GM21619 (cell line): Measurements from ENCODE around the gene STPG3.

Experiments
- ATAC-seq: cut with Tn5 transposase; IDR thresholded peaks from one replicate; pipeline ENCODE4 v1.9.1; 2021; ENCODE audit not compliant: unreplicated experiment

Gene STPG3

GRCh38 chr9:137278061-137278701, 27.1 kb downstream of the STPG3 start:
- no peak for ATAC-seq

DNA sequence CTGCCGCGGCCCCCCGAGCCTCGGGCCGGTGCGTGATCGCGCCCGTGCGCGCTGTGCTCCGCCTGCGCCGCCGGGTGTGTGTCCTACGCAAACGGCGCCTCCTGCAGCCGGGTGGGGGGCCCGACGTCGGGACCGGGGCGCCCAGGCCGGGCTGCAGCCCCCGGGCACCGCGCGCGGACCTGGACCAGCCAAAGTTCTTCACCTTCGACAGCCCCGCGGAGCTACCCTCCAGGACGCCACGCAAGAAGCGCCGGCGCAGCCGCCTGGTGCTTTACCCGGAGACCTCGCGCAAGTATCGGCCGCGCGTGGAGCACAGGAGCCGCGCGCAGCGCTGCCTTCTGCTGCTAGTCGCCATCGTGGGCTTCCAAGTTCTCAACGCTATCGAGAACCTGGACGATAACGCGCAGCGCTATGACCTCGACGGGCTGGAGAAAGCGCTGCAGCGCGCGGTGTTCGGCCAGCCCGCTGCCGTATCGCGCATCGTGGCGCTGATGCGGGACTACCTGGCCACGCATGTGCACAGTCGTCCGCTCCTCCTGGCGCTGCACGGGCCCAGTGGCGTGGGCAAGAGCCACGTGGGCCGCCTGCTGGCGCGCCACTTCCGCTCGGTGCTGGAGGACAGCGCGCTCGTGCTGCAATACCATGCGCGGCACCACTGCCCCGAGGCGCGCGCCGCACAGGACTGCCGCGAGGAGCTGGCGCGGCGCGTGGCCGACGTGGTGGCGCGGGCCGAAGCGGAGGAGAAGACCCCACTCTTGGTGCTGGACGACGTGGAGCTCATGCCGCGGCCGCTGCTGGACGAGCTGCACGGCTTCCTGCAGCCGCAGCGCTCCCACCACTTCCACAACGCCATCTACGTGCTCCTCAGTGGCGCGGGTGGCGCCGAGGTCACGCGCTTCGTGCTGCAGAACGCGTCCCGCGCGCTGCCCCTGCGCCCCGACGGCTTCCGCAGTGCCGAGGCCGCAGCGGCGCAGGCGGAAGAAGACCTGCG, 27.9 kb downstream of the STPG3 start:
- no peak for ATAC-seq

DNA sequence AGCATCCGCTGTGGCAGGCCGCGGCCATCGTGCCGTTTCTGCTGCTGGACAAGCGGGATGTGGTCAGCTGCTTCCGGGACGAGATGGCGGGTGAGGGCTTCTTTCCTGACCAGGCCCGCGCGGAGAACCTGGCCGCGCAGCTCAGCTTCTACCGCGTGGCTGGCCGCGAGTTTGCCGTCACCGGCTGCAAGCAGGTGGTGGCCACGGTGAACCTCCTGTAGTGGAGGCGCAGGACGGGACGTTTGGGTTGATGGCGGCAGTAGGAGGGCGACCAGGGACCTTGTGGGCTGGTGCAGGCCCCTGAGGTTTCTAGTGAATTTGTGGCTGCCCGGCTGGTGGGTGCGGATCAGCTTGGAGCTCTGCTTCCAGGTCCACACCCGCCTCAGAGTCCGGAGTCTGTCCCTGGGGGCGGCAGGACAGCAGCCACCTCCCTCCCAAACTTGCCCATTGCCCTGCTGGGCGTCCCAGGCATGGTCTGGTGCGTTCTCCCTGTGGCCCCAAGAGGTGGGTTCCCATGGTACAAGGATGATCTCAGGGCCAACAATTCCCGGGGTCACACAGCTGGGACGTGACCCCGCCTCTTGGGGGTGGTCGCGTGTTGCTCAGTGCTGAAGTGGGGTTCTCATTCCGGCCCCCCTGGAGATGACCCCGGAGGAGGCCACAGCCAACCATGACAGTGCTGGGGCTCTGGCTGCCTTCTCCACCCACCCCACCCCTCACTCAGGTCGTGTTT, 28.8 kb downstream of the STPG3 start:
- ATAC-seq: no peak

GRCh38 chr9:137280474-137281344, 29.6 kb downstream of the STPG3 start:
- ATAC-seq: no peak

GRCh38 chr9:137281345-137282116, 30.4 kb downstream of the STPG3 start:
- ATAC-seq: no peak

DNA sequence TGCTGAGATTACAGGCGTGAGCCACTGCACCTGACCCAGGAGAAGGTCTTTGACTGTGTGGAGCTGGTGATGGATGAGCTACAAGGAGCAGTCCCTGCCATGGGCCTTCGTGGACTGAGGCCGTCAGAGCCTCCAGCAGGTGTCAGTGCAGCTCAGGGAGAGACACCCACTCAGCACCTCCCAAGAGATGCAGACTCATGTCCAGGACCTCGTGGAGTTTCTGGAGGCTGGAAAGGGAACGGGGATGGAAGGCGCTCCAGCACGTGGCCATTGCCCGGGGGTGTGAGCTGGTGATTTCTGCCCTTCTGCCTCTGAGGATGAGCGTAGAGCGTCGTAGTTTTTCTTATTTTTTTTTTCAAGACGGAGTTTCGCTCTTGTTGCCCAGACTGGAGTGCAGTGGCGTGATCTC, 35.9 kb downstream of the STPG3 start:
- ATAC-seq: no peak

DNA sequence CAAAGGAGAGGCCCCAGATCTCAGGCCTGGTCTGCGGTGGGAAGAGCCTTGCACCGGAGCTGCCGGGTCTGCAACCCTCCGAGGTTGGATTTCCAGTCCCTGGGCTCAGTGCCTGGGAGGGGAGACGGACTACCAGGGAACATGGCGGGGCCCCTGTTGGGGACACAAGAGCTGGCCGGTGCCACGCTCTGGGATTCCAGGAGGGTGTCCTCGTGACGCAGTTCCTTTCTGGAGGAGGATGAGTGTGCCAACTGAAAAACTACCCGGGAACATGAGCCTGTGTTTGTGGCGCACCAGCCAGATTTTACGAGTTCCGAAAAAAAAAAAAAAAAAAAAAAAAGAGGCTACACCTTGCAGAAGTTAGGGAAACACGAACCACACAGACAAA, 42.0 kb downstream of the STPG3 start:
- no peak for ATAC-seq

DNA sequence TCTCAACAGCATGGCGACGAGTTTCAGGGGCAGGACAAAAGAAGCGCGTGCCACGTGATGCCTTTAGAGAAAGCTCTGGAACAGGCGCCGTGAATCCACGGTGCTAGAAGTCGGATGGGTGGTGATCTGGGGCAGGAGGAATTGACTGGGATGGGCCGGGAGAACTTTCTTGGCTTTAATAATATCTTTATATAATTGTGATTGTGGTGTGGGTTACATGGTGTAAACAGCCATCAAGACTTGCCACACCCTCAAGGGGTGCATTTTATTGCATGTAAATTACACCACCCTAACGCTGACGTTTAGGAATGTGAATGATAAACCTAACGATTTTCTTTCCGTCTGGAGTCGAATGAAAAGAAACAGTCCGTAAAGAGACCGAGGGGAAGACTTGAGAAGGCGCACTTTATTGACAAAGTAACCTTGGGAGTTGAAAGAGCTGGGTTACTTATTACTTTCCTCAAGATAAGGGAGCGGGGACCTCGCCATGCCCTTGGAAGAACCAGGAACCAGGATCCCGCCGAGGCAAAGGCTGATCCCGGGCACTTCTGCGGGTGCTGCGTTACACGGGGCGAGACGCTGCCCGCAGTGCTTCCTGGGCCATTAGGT, 42.5 kb downstream of the STPG3 start:
- no peak for ATAC-seq

GRCh38 chr9:137294091-137294680, 43.1 kb downstream of the STPG3 start:
- no peak for ATAC-seq

DNA sequence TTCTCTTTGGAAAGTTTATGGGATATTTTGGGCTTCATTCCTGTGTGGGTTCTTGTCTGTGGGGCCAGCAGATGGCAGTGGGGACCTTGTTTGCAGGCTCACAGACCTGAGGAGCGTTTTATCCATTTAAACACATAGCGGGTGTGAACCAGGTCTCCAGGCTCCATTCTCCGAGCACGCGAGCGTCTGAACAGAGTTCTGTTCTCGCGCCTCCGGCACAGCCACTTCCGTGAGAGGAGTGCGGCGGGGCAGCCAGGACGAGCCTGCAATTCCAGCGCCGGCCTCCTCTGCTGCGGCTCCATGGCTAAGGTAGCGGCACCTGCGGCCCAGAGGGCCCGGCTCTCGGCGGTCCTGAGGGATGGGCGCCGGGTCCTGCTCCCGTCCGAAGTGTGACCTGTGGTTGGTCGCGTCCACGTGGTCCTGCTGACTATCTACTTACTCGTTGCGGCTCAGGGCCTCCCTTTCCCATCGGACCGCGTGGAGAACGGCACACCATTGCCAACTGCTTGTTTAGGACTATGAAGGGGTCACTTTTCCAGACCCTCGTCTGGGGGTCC, 43.7 kb downstream of the STPG3 start:
- ATAC-seq: no peak

DNA sequence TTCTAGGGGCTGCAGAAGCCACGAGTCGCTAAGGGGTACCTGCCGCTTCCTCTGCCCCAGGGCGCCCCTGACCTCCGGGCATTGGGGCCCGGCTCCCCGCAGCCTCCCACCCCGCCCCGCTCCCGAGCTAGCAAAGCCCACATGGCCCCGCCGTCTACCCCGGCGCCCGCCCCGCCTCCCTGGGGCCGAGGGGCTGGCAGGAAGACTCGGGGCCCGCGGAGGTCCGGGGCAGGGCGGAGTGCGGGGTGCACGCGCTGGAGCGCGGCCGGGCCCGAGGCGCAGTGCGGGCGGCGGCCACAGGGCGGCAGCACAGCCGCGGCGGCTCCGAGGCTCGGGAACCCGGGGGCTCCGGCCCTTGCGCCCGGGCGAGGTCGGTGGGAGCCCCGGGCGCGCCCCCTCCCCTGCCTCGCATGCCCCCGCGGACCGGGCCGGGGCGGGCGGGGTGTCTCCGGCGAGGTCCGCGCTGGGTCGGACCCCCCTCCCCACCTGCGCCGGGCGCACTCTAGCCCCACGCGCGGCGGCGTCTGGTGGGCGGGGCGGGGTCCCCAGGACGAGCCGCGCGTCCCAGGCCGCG, 44.2 kb downstream of the STPG3 start:
- ATAC-seq: no peak

GRCh38 chr9:137295849-137296669, 45.0 kb downstream of the STPG3 start:
- ATAC-seq: no peak

DNA sequence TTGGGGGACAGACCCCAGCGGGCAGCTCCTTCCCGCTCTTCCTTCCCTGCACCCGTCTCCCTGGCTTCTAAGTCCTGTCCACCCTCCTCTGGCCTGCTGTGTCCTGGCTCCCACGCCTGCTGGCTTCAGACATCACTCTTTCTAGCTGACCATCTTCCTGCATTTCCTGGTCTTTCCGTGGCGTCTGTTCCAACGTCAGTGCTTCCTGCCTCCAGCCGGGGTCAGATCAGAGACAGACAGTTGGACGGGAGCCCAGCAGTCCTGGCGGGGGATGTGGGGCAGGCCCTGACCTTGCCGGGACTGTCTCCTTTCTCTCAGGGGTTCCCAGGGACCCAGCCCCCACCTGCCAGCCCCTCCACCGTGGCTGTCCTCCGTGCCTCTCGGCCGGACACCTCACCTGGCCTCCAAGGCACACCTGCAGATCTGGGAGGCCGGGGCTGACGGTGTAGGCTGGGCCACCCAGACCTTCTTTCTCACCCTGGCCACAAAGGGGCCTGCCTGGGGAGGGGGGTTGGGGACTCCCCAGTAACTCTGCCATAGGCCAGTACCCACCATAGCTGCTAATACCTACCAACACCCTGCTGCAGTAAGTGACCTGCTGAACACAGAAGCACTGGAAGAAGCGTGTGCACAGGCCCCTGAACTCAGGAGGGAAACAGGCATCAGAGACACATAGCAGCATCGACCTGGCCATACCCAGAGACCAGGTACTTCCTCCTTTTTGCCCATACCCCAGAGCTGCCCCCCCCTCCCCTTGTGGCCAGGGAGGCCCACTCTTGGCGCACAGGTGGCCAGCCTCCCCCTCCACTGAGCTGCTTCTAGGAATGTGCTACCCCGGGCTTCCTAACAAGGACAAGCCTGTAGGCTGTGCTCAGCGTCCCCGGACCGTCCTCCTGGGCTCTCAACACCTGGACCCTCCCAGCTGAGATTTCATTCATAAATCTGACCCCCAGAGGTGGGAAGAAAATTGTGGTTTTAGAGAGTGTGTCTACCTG, 45.9 kb downstream of the STPG3 start:
- ATAC-seq: no peak

GRCh38 chr9:137297966-137298365, 46.9 kb downstream of the STPG3 start:
- no peak for ATAC-seq

GRCh38 chr9:137298401-137299202, 47.5 kb downstream of the STPG3 start:
- no peak for ATAC-seq

DNA sequence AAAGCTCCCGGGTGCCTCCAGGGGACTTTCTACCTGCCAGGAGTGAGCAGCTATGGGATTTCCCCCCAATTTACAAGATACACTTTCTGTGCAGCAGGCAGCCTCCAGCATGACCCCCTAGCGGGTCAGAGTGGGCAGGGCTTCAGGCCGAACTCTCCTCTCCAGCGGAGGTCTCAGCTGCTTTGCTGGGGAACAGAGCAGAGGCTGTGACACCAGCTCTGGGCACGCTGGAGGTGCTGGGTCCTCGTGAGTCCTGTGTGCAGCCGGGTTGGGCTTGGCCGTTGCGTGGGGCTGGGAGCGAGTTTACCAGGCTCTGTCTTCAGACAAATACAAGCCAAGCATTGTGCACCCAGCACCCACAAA, 48.1 kb downstream of the STPG3 start:
- no peak for ATAC-seq
